ENCODE data around the gene NCK2.

DNA sequence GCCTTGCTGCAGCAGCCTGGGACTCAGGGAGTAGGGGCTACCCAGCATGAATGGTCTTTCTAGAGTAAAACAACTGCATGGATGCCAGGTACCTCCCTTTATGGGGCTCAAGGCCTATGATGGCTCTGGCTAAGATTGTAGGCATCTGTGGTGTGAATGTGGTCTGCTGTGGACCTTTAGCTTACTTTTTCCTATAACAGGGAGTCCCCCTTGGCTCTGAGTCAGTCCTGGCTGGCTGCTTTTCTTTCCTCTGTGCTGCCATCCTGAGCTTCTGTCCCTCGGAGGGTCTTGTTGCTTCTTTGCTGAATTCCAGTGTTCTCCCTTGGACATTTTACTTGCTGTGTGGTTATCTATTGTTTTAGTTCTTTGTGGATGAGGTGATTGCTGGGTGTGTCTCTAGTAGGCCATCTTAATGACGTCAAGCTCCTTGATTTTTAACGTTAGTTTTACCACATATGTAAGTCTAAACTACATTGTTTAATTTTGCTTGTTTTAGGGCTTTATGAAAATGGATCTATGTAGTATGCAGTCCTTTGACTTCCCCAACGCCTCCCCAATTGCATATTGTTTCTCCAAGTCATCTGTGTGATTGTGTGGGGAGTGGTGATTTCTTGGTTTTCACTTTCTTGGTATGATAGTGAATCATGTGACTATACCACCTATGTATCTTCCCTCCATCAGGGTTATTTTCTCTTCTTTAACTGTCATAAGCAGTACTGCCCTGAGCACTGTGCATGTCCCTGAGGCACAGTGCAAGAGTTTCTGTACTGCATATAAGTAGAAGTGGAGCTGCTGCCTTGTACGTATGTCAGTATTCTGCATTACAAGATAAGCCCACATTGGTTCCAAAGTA is 92.4 kb downstream of the NCK2 start:
- TF ChIP-seq CTCF (IDR thresholded peaks at IDR 0.05) (no peak), POLR2A (IDR thresholded peaks at IDR 0.05) (no peak)

Data from vagina (tissue), 2 donors.